ENCODE results near the gene FBXO22. TPM values are rescaled to one million over a fixed set of nuclear protein-coding genes. Genes with fewer than 3 reads are reported as not detected.

Gene FBXO22
- total and polyA plus RNA-seq, 2 of the 8 experiments (the other 6 are each of a cell fraction or from before 2014, with no cell fraction given): 33.2 to 67.3 TPM

GRCh38 chr15:75918135-75918534 is 14.5 kb downstream of the FBXO22 start:
- CTCF ChIA-PET (ENCODE audit: partially characterized antibody): interaction anchor here (0.8 to 1.3 kb wide), 3 partner anchors 11 to 108 kb away, joined by 3 to 10 read pairs (median 3); no protein-coding TSS in a partner anchor
- Histone ChIP-seq H3K4ac (replicated peaks; ENCODE audit: insufficient read length, low read depth, low read length) (no peak overlapping the region), H2BK120ac (replicated peaks; ENCODE audit: low read depth, low read length) (no peak overlapping the region), H3K23ac (ENCODE audit: insufficient read length) (no peak overlapping the region), H4K91ac (replicated peaks; ENCODE audit: insufficient read length, low read length) (no peak overlapping the region), H3K79me2 (ENCODE audit: control insufficient read depth in 1 of 2, insufficient read depth in 2 of 2, low read length in 2 of 2) (peaks cover 7 to 41% of the 10 kb centered on the region in 2 experiments; a peak in 3 of 4 replicates), H2BK20ac (ENCODE audit: low read length) (no peak overlapping the region), H2BK15ac (ENCODE audit: low read length) (no peak overlapping the region), H3K56ac (replicated peaks; ENCODE audit: insufficient read length, low read depth, low read length) (no peak overlapping the region), H3K9ac (replicated peaks in 1 of 4; ENCODE audit: extremely low read depth in 1 of 4, low read depth in 3 of 4, low read length in 3 of 4) (no peak overlapping the region), H3K27ac (ENCODE audit: low read depth, low read length) (no peak overlapping the region), H2BK12ac (ENCODE audit: low read depth, low read length) (no peak overlapping the region), H3K4me2 (ENCODE audit: insufficient read depth in 1 of 2, low read depth in 2 of 2, low read length in 2 of 2) (no peak overlapping the region), H3K9me3 (ENCODE audit: insufficient read depth in 2 of 2, low read depth in 1 of 2, low read length in 1 of 2) (no peaks in the 10 kb centered on the region), H2BK5ac (ENCODE audit: low read depth, low read length) (no peak overlapping the region), H2AK5ac (ENCODE audit: low read depth, low read length) (no peak overlapping the region), H3K36me3 (ENCODE audit: control insufficient read depth in 2 of 4, insufficient read depth in 4 of 4, low read length in 3 of 4) (peaks cover 4 to 52% (median 34%) of the 10 kb centered on the region in 4 experiments; a peak in 7 of 8 replicates), H3K4me3 (ENCODE audit: extremely low read depth in 1 of 4, insufficient read depth in 2 of 4, low read depth in 3 of 4, low read length in 4 of 4) (no peak overlapping the region), H4K20me1 (replicated peaks in 1 of 2; ENCODE audit: control insufficient read depth in 1 of 2, insufficient read depth in 2 of 2, low read length in 2 of 2) (peaks cover 6 to 10% of the 10 kb centered on the region in 2 experiments), H3K27me3 (replicated peaks in 1 of 4; ENCODE audit: control insufficient read depth in 3 of 4, extremely low read depth in 1 of 4, insufficient read depth in 3 of 4, low read length in 3 of 4) (no peaks in the 10 kb centered on the region), H3K23me2 (ENCODE audit: low read depth, low read length) (no peaks in the 10 kb centered on the region), H3K14ac (ENCODE audit: insufficient read length) (no peak overlapping the region), H4K5ac (ENCODE audit: insufficient read length, low read depth, low read length) (no peak overlapping the region), H3K18ac (ENCODE audit: extremely low read depth, low read length) (no peak overlapping the region), H2AFZ (ENCODE audit: low read length) (no peak overlapping the region), H3K4me1 (replicated peaks in 1 of 4; ENCODE audit: control insufficient read depth in 3 of 4, insufficient read depth in 4 of 4, low read length in 3 of 4) (no peaks in the 10 kb centered on the region), H4K8ac (ENCODE audit: extremely low read depth, insufficient read depth, low read length) (no peak overlapping the region), H3K79me1 (ENCODE audit: low read depth, low read length) (peaks cover 3% of the 10 kb centered on the region; the same call in 1 of the 2 replicates)
- FAIRE-seq: no peak
- WGBS, 2 experiments (ENCODE audit: extremely low coverage in 1 of 2, insufficient coverage in 1 of 2, insufficient read length in 1 of 2, insufficient replicate concordance in 2 of 2, low coverage in 1 of 2, low lambda C conversion rate in 2 of 2, missing lambda C conversion rate in 1 of 2): 93% methylated on average over 1 of the region's 1 CpG; no CpG with 5 or more reads in 1 of the 2 experiments
- POLR2A ChIA-PET (ENCODE audit: partially characterized antibody): no interaction called here
- no peak for TF ChIP-seq MAFK (IDR thresholded peaks at IDR 0.05; ENCODE audit: low read depth, low read length)
- TF ChIP-seq TCF12 (IDR thresholded peaks at IDR 0.05; ENCODE audit: low read depth, low read length): no peak
- no peak for TF ChIP-seq TBP (IDR thresholded peaks at IDR 0.05; ENCODE audit: low read depth, low read length)
- TF ChIP-seq EGR1 (IDR thresholded peaks at IDR 0.05; ENCODE audit: borderline replicate concordance, low read depth, low read length): no peak
- TF ChIP-seq GABPA (IDR thresholded peaks at IDR 0.05; ENCODE audit: borderline replicate concordance, insufficient read depth, low read length): no peak
- no peak for TF ChIP-seq TEAD4 (IDR thresholded peaks at IDR 0.05; ENCODE audit: low read depth, low read length)
- no peak for TF ChIP-seq RFX5 (IDR thresholded peaks at IDR 0.05; ENCODE audit: borderline replicate concordance, low read depth, low read length)
- no peak for TF ChIP-seq BRCA1 (IDR thresholded peaks at IDR 0.05; ENCODE audit: low read depth, low read length)
- TF ChIP-seq HDAC2 (IDR thresholded peaks at IDR 0.05; ENCODE audit: borderline replicate concordance in 1 of 2, low read depth in 2 of 2, low read length in 2 of 2): no peak
- no peak for TF ChIP-seq GTF2F1 (IDR thresholded peaks at IDR 0.05; ENCODE audit: borderline replicate concordance, low read depth, low read length)
- no peak for TF ChIP-seq SP1 (IDR thresholded peaks at IDR 0.05; ENCODE audit: low read depth, low read length)
- TF ChIP-seq SIRT6 (IDR thresholded peaks at IDR 0.05; ENCODE audit: low read length): no peak
- no peak for DNase-seq (ENCODE audit: low read depth in 1 of 2, low spot score in 2 of 2)
